Right hindlimb (tissue), 1 donor: ENCODE data around the gene EIF5A2.

ENCODE experiments used
- DNase-seq: peaks from one replicate; pipeline ENCODE4 v3.0.0-alpha.2; 2018

The EIF5A2 gene

GRCh38 chr3:170848292-170848917, 60.0 kb downstream of the EIF5A2 start:
- no peak for DNase-seq

GRCh38 chr3:170844377-170844776, 64.1 kb downstream of the EIF5A2 start:
- no peak for DNase-seq

GRCh38 chr3:170840291-170840859, 68.1 kb downstream of the EIF5A2 start:
- no peak for DNase-seq

- DNase-seq: no peak
Observed at GRCh38 chr3:170839518-170840100, 68.8 kb downstream of the EIF5A2 start.
